ENCODE data around the gene ZNF100. TPM values are rescaled to one million over a fixed set of nuclear protein-coding genes. Genes with fewer than 3 reads are reported as not detected.
"Not testable (repeated sequence)": the region's sequence is repeated elsewhere in the genome, so short reads cannot be mapped to it uniquely, and the experiment has no call there.

Gene ZNF100
- total and polyA plus RNA-seq, 12 donors: 2.0 to 18.7 (median 9.6) TPM

DNA sequence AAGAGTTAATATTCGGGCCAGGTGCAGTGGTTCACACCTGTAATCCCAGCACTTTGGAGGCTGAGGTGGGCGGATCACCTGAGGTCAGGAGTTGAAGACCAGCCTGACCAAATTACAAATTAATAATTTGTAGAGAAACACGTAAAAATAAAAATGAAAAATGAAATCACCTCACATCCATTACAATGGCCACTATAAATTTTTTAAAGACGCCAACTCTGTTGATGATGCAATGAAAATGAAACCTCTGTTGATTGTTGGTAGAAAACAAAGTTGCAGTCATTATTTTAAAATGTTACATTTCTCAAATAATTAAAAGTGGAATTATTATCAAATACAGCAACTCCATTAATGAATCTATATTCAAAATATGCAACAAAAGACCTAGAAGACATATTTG, 26.8 kb downstream of the ZNF100 start:
- WGBS, 4 donors: 95 to 99% (median 98%) methylated on average over 4 of the region's 4 CpGs
- no peaks in the 10 kb centered on the region for H3K4me1 ChIP-seq (replicated peaks in 1 of 2)
- no peak for DNase-seq
- H3K27ac ChIP-seq: no peak overlapping the region
- intact Hi-C loops (cut with DNase I): no loop called here
- no peaks in the 10 kb centered on the region for H3K27me3 ChIP-seq
- no peak overlapping the region for H3K4me3 ChIP-seq
- TF ChIP-seq POLR2A (IDR thresholded peaks at IDR 0.05): no peak
- TF ChIP-seq, protein P1, sequence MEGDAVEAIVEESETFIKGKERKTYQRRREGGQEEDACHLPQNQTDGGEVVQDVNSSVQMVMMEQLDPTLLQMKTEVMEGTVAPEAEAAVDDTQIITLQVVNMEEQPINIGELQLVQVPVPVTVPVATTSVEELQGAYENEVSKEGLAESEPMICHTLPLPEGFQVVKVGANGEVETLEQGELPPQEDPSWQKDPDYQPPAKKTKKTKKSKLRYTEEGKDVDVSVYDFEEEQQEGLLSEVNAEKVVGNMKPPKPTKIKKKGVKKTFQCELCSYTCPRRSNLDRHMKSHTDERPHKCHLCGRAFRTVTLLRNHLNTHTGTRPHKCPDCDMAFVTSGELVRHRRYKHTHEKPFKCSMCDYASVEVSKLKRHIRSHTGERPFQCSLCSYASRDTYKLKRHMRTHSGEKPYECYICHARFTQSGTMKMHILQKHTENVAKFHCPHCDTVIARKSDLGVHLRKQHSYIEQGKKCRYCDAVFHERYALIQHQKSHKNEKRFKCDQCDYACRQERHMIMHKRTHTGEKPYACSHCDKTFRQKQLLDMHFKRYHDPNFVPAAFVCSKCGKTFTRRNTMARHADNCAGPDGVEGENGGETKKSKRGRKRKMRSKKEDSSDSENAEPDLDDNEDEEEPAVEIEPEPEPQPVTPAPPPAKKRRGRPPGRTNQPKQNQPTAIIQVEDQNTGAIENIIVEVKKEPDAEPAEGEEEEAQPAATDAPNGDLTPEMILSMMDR (IDR thresholded peaks at IDR 0.05): no peak
- H3K9me3 ChIP-seq (replicated peaks in 1 of 3): no peaks in the 10 kb centered on the region
- peaks cover 0 to 24% of the 10 kb centered on the region in 2 donors for H3K36me3 ChIP-seq (replicated peaks in 1 of 2)

GRCh38 chr19:21726942-21727747, 40.2 kb downstream of the ZNF100 start:
- H3K9me3 ChIP-seq (replicated peaks in 1 of 3): peaks cover 0 to 34% (median 31%) of the 10 kb centered on the region in 3 donors
- H3K27ac ChIP-seq; DNase-seq; H3K4me3 ChIP-seq; H3K27me3 ChIP-seq; H3K4me1 ChIP-seq (replicated peaks in 1 of 2); H3K36me3 ChIP-seq (replicated peaks in 1 of 2); intact Hi-C loops (cut with DNase I): not testable (repeated sequence)
- 96 to 98% (median 97%) methylated on average over 5 of the region's 5 CpGs for WGBS, 4 donors

- 75 to 86% (median 79%) methylated on average over 4 of the region's 4 CpGs for WGBS, 4 donors
- no peak overlapping the region for H3K4me3 ChIP-seq
- peaks cover 0 to 17% (median 0%) of the 10 kb centered on the region in 3 donors for H3K9me3 ChIP-seq (replicated peaks in 1 of 3)
- intact Hi-C loops (cut with DNase I): no loop called here
- H3K4me1 ChIP-seq (replicated peaks in 1 of 2): no peaks in the 10 kb centered on the region
- TF ChIP-seq, protein P1 (IDR thresholded peaks at IDR 0.05): no peak
- no peak for TF ChIP-seq POLR2A (IDR thresholded peaks at IDR 0.05)
- no peaks in the 10 kb centered on the region for H3K27me3 ChIP-seq
- no peak overlapping the region for H3K27ac ChIP-seq
- no peak for DNase-seq
- no peaks in the 10 kb centered on the region for H3K36me3 ChIP-seq (replicated peaks in 1 of 2)
Observed at GRCh38 chr19:21713761-21714160, 53.6 kb downstream of the ZNF100 start.

- no peaks in the 10 kb centered on the region for H3K36me3 ChIP-seq (replicated peaks in 1 of 2)
- intact Hi-C loops (cut with DNase I): no loop called here
- 86 to 93% (median 91%) methylated on average over 12 to 24 of the region's 24 CpGs for WGBS, 4 donors
Observed at GRCh38 chr19:21709464-21709863, 57.9 kb downstream of the ZNF100 start.

DNA sequence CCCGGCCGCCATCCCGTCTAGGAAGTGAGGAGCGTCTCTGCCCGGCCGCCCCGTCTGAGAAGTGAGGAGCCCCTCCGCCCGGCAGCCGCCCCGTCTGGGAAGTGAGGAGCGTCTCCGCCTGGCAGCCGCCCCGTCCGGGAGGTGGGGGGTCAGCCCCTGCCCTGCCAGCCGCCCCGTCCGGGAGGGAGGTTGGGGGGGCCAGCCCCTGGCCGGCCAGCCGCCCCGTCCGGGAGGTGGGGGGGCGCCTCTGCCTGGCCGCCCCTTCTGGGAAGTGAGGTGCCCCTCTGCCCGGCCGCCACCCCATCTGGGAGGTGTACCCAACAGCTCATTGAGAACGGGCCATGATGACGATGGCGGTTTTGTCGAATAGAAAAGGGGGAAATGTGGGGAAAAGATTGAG, 59.5 kb downstream of the ZNF100 start:
- H3K9me3 ChIP-seq (replicated peaks in 1 of 3); H3K4me3 ChIP-seq; H3K4me1 ChIP-seq (replicated peaks in 1 of 2); H3K27me3 ChIP-seq; H3K36me3 ChIP-seq (replicated peaks in 1 of 2); H3K27ac ChIP-seq; intact Hi-C loops (cut with DNase I); DNase-seq: not testable (repeated sequence)
- 93 to 96% (median 95%) methylated on average over 4 to 31 of the region's 31 CpGs for WGBS, 4 donors

More at GRCh38 chr19:21709464-21709863, 57.9 kb downstream of the ZNF100 start:
- no peak for TF ChIP-seq POLR2A (IDR thresholded peaks at IDR 0.05)
- TF ChIP-seq, protein P1 (IDR thresholded peaks at IDR 0.05): no peak
- H3K9me3 ChIP-seq (replicated peaks in 1 of 3): peaks cover 0 to 8% (median 0%) of the 10 kb centered on the region in 3 donors
- H3K27me3 ChIP-seq: no peaks in the 10 kb centered on the region
- no peaks in the 10 kb centered on the region for H3K4me1 ChIP-seq (replicated peaks in 1 of 2)
- no peak overlapping the region for H3K4me3 ChIP-seq
- DNase-seq: no peak
- no peak overlapping the region for H3K27ac ChIP-seq

All from adrenal gland (tissue), 12 donors.